ENCODE results near the gene PCTP.

PCTP gene

DNA sequence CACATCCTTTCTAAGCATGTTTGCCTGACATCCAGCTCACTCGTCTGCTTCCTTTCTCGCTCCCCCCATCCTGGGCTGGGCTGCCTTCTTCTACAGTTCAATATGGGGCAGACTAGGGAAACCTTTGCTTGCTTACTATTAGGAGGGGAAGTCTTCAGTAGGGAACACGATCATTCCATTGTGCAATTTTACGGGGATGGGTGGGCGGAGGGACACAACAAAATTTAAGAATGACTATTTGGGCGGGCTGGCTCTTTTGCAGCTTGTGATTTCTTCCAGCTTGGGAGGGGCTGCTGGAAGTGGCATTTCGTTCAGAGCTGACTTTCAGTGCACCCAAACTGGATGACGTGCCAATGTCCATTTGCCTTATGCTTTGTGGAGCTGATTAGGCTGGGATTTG, 25.4 kb downstream of the PCTP start:
- H3K9ac ChIP-seq (ENCODE audit: low read depth, low read length), result no peak overlapping the region
- H3K4me1 ChIP-seq (ENCODE audit: insufficient read depth, low read length), result no peaks in the 10 kb centered on the region
- no peaks in the 10 kb centered on the region; the same call in 1 of the 2 replicates for H3K36me3 ChIP-seq (ENCODE audit: insufficient read depth, low read length)
- H3K9me3 ChIP-seq (ENCODE audit: control insufficient read depth, insufficient read depth, low read length), result no peaks in the 10 kb centered on the region

DNA sequence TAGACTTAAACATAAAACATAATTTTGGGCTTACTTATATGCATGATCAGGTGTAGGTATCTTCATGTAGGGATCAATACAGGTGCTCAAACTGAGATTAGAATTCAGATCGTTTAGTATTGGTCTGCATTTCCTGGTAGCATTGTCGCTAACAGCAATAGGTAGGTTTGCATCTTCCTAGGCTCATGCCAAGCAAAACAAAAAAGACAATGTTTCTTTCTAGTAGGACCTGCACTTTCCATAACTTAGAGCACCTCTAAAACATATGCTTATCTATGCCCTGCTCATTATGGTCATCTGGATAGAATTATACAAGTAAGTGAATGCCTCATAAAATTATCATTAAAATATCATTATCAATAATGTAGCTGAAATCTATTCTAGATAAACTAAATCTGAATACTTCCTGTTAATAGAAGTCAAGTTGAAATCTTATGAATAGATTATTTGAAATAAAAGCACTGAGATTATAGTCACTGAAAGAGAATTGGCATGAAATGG, 26.7 kb downstream of the PCTP start:
- Histone ChIP-seq H3K9ac (ENCODE audit: low read depth, low read length) (no peak overlapping the region), H3K9me3 (ENCODE audit: control insufficient read depth, insufficient read depth, low read length) (no peaks in the 10 kb centered on the region), H3K4me1 (ENCODE audit: insufficient read depth, low read length) (no peaks in the 10 kb centered on the region), H3K36me3 (ENCODE audit: insufficient read depth, low read length) (no peaks in the 10 kb centered on the region)

DNA sequence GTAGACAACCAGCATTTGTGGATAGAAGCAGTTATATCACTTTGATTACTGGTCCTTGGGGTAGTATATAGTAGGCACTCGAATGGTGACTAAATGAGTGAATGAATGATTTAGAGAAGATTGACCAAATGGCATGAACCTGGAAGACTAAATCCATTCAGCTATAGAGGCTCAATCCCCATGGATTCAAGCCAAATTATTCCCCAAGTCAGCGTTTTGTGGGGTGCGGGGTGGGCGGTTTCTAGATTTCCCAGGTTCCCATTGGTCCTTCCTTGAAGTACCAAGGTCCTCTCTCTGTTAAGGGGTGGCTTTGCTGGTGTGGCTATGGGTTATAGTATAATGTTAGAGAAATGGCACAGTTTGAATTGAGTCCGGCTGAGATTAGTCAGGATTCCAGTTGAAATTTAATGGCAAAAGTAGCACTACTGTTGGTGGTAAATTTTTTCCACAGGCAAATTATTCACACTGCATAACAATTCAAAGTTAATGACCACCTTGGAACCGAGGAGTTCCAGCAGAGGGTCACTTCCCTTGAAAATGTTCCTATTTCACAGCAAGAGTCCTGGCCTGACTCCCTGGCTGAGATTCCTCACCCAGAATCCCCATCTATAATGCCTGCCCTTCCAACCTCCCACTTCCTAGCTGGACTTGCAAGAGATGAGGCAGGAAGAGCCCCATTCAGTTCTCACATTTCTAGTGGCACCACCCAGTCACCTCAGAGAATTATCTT, 27.7 kb downstream of the PCTP start:
- Histone ChIP-seq H3K9me3 (ENCODE audit: control insufficient read depth, insufficient read depth, low read length) (no peaks in the 10 kb centered on the region), H3K36me3 (ENCODE audit: insufficient read depth, low read length) (no peaks in the 10 kb centered on the region), H3K9ac (ENCODE audit: low read depth, low read length) (no peak overlapping the region), H3K4me1 (ENCODE audit: insufficient read depth, low read length) (no peaks in the 10 kb centered on the region)

DNA sequence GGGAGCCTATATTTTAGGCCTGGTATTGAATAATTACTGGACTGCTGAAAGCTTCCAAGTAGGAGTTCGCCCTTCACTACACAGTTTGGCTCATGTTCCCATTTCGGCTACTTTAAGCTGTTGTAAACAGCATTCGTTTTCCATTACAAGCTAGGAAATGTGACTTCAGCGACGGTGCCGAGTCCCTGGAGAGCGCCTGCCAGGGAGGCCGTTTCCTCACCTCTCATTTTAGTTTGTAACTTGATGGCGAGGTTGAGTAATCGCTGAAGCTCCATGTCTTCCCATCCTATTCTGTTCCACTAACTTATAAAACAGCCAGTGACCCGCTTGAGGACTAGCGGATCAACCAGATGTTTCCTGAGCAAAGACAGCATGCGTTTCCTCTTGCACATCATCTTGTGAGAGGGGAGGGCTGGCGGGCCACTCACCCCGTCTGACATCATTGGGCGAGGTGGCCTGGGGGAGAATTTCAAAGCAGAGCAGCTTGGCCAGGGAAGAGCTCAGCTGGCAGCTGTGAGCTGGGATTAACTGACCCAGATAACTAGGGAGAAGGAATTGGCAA, 32.9 kb downstream of the PCTP start:
- Histone ChIP-seq H3K4me1 (ENCODE audit: insufficient read depth, low read length) (no peaks in the 10 kb centered on the region), H3K9ac (ENCODE audit: low read depth, low read length) (no peak overlapping the region), H3K9me3 (ENCODE audit: control insufficient read depth, insufficient read depth, low read length) (no peaks in the 10 kb centered on the region), H3K36me3 (ENCODE audit: insufficient read depth, low read length) (no peaks in the 10 kb centered on the region)

DNA sequence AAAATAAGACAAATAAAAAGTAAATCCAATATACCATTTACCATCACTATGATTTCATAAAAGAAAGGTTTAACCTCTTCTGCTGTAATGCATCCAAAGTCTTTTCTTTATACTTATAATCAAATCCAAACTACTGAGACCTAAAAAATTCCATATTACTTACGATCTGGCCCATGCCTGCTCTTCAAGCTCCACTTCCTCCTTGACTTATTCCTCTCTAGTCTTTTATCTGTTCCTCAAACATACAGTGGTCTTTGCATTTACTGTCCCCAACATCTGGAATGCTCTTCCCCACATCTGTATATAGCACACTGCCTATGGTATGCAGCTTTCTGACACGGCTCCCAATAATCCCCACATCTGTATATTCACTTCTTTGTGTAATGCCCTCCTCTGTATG, 33.8 kb downstream of the PCTP start:
- Histone ChIP-seq H3K9ac (ENCODE audit: low read depth, low read length) (no peak overlapping the region), H3K4me1 (ENCODE audit: insufficient read depth, low read length) (no peaks in the 10 kb centered on the region), H3K9me3 (ENCODE audit: control insufficient read depth, insufficient read depth, low read length) (no peaks in the 10 kb centered on the region; the same call in 1 of the 2 replicates), H3K36me3 (ENCODE audit: insufficient read depth, low read length) (no peaks in the 10 kb centered on the region)

DNA sequence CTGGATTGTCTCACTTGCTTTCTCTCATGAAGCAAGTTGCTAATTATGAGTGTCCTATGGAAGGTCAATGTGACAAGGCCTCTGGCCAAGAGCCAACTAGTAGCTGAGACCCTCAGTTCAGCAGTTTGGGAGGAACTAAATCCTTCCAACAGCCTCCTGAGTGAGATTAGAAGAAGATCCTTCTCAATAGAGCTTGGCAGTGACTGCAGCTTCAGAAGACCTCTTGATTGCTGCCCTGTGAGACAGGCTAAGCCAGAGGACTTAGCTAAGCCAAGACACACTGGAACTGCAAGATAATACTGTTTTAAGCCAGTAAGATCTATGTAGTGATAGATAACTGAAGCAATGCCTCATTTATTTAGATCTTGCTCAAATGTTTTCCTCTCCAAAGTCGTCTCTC, 34.3 kb downstream of the PCTP start:
- H3K36me3 ChIP-seq (ENCODE audit: insufficient read depth, low read length), result no peaks in the 10 kb centered on the region
- no peaks in the 10 kb centered on the region for H3K4me1 ChIP-seq (ENCODE audit: insufficient read depth, low read length)
- H3K9me3 ChIP-seq (ENCODE audit: control insufficient read depth, insufficient read depth, low read length), result no peaks in the 10 kb centered on the region; the same call in 1 of the 2 replicates
- no peak overlapping the region for H3K9ac ChIP-seq (ENCODE audit: low read depth, low read length)

DNA sequence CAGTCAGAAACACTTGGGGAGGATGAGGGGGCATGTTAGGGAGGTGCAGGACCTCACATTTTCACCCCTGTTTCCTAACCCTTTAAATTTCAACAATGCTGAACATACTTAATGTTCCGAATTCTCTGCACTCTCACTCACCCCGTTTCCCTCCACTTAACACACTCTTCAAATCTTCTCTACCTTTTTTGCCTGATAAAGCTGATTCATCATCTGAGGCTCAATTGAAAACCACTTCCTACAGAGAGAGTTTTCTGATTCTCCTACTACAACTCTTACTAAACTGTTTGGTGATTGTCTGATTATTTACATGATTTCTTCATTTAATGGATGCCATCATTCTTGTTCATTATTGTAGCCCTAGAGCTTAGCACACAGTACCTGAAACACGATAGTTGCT, 42.4 kb downstream of the PCTP start:
- Histone ChIP-seq H3K36me3 (ENCODE audit: insufficient read depth, low read length) (no peaks in the 10 kb centered on the region), H3K9ac (ENCODE audit: low read depth, low read length) (no peak overlapping the region), H3K9me3 (ENCODE audit: control insufficient read depth, insufficient read depth, low read length) (no peaks in the 10 kb centered on the region; the same call in 1 of the 2 replicates), H3K4me1 (ENCODE audit: insufficient read depth, low read length) (peaks cover 4% of the 10 kb centered on the region; the same call in 1 of the 2 replicates)

DNA sequence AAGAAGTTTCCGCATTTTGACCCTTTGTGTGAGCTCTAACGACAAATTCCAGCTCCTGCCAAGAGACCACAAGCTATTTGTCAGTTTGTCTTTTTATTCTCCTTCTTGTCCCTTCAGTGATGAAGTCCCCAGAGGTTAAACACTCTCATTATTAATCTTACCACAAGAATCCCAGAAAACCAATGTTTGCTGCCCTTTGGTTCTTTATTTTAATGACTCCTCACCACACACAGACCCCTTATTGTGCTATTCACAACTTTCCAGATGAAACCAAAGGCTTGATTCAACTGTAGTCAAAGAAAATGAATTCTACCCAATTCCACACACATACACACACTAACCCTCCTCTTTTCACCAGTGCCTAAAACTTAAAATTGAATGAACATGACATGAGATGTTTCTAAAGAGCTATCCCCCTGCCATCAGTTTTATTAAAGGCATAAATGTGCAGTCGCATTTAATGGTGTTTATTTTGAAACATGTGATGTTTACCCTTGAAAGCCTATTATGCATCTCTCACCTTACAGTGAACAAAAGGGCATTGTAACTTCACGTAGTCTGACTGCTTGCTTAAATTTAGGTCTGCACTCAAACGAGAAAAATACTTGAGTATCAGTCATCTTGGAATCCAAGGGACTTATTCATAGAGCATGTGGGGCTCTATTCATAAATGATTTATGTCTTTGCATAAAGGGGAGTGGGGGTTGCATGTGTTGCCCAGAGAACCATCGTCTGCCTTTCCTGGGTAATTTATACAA, 44.1 kb downstream of the PCTP start:
- Histone ChIP-seq H3K9me3 (ENCODE audit: control insufficient read depth, insufficient read depth, low read length) (no peaks in the 10 kb centered on the region), H3K36me3 (ENCODE audit: insufficient read depth, low read length) (no peaks in the 10 kb centered on the region), H3K9ac (ENCODE audit: low read depth, low read length) (no peak overlapping the region), H3K4me1 (ENCODE audit: insufficient read depth, low read length) (peaks cover 4% of the 10 kb centered on the region; the same call in 1 of the 2 replicates)

DNA sequence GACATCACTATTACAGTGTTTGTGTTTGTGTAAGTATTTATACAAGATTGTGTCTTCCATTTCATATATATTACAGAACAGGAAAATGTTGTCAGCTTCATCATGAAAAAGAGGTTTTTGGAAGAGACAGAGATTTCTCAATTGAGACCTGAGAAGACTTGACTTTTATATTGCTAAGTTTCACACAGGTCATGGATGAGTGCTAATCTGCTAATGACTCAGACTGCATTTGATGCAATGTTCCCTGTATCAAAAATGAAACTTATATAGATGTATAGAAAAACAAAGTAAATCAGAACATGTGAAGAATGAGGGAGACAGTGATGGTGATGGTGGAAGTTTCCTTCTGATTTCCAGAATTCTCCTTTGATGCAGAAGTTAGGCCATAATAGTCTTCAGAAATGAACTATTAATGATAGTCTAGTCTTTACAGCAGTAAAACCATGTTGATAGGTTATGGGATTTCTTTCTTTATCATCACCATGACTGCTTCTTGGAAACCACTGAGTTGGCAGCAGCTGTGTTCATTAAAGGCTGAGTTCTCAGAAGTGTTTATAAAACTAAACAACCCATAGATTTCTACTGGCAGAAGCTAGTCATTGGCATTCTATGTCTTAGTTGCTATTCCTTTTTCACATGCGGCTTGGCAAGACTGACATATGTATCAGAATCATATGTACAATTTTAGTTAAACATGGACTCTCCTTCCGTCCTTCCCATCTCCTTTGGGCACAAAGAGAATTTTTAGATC, 56.1 kb downstream of the PCTP start:
- Histone ChIP-seq H3K4me1 (ENCODE audit: insufficient read depth, low read length) (no peaks in the 10 kb centered on the region), H3K9ac (ENCODE audit: low read depth, low read length) (no peak overlapping the region), H3K36me3 (ENCODE audit: insufficient read depth, low read length) (no peaks in the 10 kb centered on the region), H3K9me3 (ENCODE audit: control insufficient read depth, insufficient read depth, low read length) (no peaks in the 10 kb centered on the region)

DNA sequence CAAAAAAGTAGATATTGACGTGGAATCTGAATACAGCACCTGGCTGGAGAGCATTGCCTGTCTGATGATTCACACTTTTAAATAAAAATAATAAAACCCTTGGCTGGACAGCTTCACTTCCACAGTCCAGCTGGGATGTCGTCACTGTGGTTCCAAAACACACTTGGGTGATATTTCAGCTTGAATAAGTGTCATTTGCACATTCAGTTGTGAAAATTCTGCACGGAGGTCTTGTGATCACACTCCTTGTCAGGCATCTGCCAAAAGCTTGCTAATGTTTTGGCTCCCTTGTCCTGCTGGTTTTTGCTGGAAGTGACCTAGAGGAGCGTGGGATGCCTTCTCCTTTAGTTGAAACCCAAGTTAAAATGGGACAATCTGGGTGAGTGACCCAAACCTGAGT, 60.7 kb downstream of the PCTP start:
- Histone ChIP-seq H3K9me3 (ENCODE audit: control insufficient read depth, insufficient read depth, low read length) (no peaks in the 10 kb centered on the region), H3K9ac (ENCODE audit: low read depth, low read length) (no peak overlapping the region), H3K4me1 (ENCODE audit: insufficient read depth, low read length) (no peaks in the 10 kb centered on the region), H3K36me3 (ENCODE audit: insufficient read depth, low read length) (no peaks in the 10 kb centered on the region)

DNA sequence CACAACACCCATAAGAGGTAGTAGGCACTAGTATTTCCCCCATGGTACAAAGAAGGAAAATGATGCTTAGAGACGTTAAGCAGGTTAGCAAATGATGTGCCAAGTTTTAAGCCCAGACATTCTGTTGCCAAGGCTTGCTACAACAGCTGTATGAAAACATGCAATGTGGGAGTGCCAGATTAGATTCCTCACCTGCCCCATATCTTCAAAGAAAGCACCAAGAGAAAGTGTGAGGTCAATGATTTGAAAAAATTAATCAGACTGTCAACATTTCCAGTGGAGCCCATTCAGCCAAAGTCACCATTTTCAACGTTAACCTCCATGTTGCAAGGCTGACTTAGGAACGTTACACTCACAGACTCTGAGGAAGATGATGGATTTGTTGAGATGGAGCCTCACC, 61.5 kb downstream of the PCTP start:
- H3K4me1 ChIP-seq (ENCODE audit: insufficient read depth, low read length), result no peaks in the 10 kb centered on the region
- H3K9me3 ChIP-seq (ENCODE audit: control insufficient read depth, insufficient read depth, low read length), result no peaks in the 10 kb centered on the region
- H3K36me3 ChIP-seq (ENCODE audit: insufficient read depth, low read length), result no peaks in the 10 kb centered on the region
- no peak overlapping the region for H3K9ac ChIP-seq (ENCODE audit: low read depth, low read length)

DNA sequence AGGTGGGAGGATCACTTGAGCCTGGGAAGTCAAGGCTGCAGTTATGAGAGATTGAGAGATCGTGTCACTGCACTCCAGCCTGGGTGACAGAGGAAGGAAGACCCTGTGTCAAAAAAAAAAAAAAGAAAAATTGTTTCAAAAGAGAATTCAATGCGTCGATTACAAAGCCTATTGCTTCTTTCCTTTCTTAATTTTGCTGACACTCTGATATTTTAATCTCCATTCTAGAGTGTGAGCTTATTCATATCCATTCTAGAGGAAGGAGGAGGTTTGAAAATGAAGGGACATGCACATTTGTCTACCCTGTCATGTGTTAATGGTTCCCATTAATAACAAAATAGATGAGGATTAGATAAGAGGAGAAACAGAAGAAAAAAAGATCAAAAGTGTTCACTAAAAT, 63.1 kb downstream of the PCTP start:
- H3K9me3 ChIP-seq (ENCODE audit: control insufficient read depth, insufficient read depth, low read length), result no peaks in the 10 kb centered on the region
- no peaks in the 10 kb centered on the region for H3K36me3 ChIP-seq (ENCODE audit: insufficient read depth, low read length)
- no peak overlapping the region for H3K9ac ChIP-seq (ENCODE audit: low read depth, low read length)
- H3K4me1 ChIP-seq (ENCODE audit: insufficient read depth, low read length), result no peaks in the 10 kb centered on the region

DNA sequence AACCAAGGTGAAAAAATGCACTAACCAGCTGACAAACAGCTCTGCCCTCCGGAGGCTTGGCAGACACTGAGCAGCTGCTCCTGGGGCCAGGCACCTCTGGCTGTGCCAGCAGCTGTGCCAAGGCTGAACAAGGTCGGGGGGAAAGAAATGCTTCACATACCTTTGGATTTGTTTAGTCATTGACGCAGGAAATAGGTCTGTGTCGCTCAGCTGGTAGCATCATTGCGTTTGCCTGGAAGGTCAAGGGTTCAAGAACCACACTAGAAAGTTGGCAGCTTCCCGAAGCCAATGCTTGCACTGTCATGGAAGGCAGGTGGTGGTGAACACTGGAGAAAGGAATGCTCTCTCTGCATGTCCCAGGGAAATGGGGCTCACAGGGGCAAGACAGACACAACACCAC, 63.5 kb downstream of the PCTP start:
- Histone ChIP-seq H3K36me3 (ENCODE audit: insufficient read depth, low read length) (no peaks in the 10 kb centered on the region), H3K9ac (ENCODE audit: low read depth, low read length) (no peak overlapping the region), H3K9me3 (ENCODE audit: control insufficient read depth, insufficient read depth, low read length) (no peaks in the 10 kb centered on the region), H3K4me1 (ENCODE audit: insufficient read depth, low read length) (no peaks in the 10 kb centered on the region)

All from ES-I3 (cell line).